Liver (tissue), 9 donors: ENCODE results near the gene PAFAH1B2. TPM values are rescaled to one million over a fixed set of nuclear protein-coding genes. Genes with fewer than 3 reads are reported as not detected.
A peak's percentile ranks its signal among the peaks of the same experiment; 100 is the strongest.

ENCODE experiments used
- DNase-seq: peaks from one replicate; pipeline ENCODE4 v3.0.0-alpha.2; 2017; ENCODE audit warnings: low spot score
- H3K27ac ChIP-seq, 2 donors: one replicate each; pipeline ENCODE4 v1.7.0; 2013; ENCODE audit warnings: inconsistent platforms in 2 of 2, low read length in 2 of 2, control low read depth in 1 of 2, low read depth in 1 of 2, mild to moderate bottlenecking in 1 of 2
- H3K27me3 ChIP-seq, 4 donors: one replicate each; pipeline versions ENCODE4 v1.6.1 to v1.7.0; 2013; ENCODE audit warnings: low read length in 3 of 4, inconsistent platforms in 1 of 4, mild to moderate bottlenecking in 1 of 4, moderate library complexity in 1 of 4; ENCODE audit not compliant: control insufficient read depth in 4 of 4, insufficient read depth in 4 of 4
- H3K36me3 ChIP-seq, 4 donors: one replicate each; pipeline versions ENCODE4 v1.6.1 to v1.7.0; 2013; ENCODE audit warnings: low read length in 3 of 4, mild to moderate bottlenecking in 3 of 4, low read depth in 1 of 4, moderate library complexity in 1 of 4; ENCODE audit not compliant: control insufficient read depth in 4 of 4, insufficient read depth in 3 of 4
- H3K4me1 ChIP-seq, 4 donors: one replicate each; pipeline versions ENCODE4 v1.6.1 to v1.7.0; 2013; ENCODE audit warnings: low read length in 3 of 4, mild to moderate bottlenecking in 3 of 4, moderate library complexity in 1 of 4; ENCODE audit not compliant: control insufficient read depth in 4 of 4, insufficient read depth in 4 of 4
- H3K4me3 ChIP-seq, 3 donors: one replicate each; pipeline versions ENCODE4 v1.6.1 to v1.7.0; 2013; ENCODE audit warnings: low read length in 3 of 3, control low read depth in 1 of 3, low read depth in 1 of 3, mild to moderate bottlenecking in 1 of 3
- H3K9ac ChIP-seq, 2 donors: one replicate each; pipeline ENCODE4 v1.7.0; 2013; ENCODE audit warnings: low read length in 2 of 2, mild to moderate bottlenecking in 2 of 2, moderate library complexity in 2 of 2, control low read depth in 1 of 2, low read depth in 1 of 2
- H3K9me3 ChIP-seq, 4 donors: one replicate each; pipeline versions ENCODE4 v1.6.1 to v1.7.0; 2013; ENCODE audit warnings: low read length in 3 of 4; ENCODE audit not compliant: control insufficient read depth in 4 of 4
- ATF3 ChIP-seq: IDR thresholded peaks from 2 replicates; pipeline ENCODE4 v1.6.1; 2016; ENCODE audit warnings: antibody characterized with exemption
- EGR1 ChIP-seq, 2 donors: IDR thresholded peaks; 2 replicates each; pipeline ENCODE4 v1.6.1; 2016 to 2018; ENCODE audit warnings: antibody characterized with exemption in 2 of 2, low read depth in 2 of 2
- FOXA1 ChIP-seq: IDR thresholded peaks from 2 replicates; pipeline ENCODE4 v1.6.1; 2016; ENCODE audit warnings: antibody characterized with exemption
- GABPA ChIP-seq, 2 donors: IDR thresholded peaks in 1 of 2; conservative IDR thresholded peaks in 1 of 2; 2 replicates each; pipeline ENCODE4 v1.6.1; 2016; ENCODE audit warnings: antibody characterized with exemption in 2 of 2, mild to moderate bottlenecking in 1 of 2, moderate library complexity in 1 of 2
- HNF4A ChIP-seq, 2 donors: conservative IDR thresholded peaks; 2 replicates each; pipeline ENCODE4 v1.6.1; 2016; ENCODE audit warnings: antibody characterized with exemption in 2 of 2, mild to moderate bottlenecking in 2 of 2
- HNF4G ChIP-seq: IDR thresholded peaks from 2 replicates; pipeline ENCODE4 v1.6.1; 2016; ENCODE audit warnings: antibody characterized with exemption
- JUND ChIP-seq, 2 donors: IDR thresholded peaks; 2 replicates each; pipeline ENCODE4 v1.6.1; 2016; ENCODE audit warnings: antibody characterized with exemption in 2 of 2
- MAX ChIP-seq: IDR thresholded peaks from 2 replicates; pipeline ENCODE4 v1.6.1; 2016; ENCODE audit warnings: antibody characterized with exemption
- NR2F2 ChIP-seq: IDR thresholded peaks from 2 replicates; pipeline ENCODE4 v1.6.1; 2016; ENCODE audit warnings: antibody characterized with exemption
- REST ChIP-seq: IDR thresholded peaks from 2 replicates; pipeline ENCODE4 v1.6.1; 2016; ENCODE audit warnings: antibody characterized with exemption, mild to moderate bottlenecking
- SP1 ChIP-seq: IDR thresholded peaks from 2 replicates; pipeline ENCODE4 v1.6.1; 2018; ENCODE audit warnings: antibody characterized with exemption, mild to moderate bottlenecking
- TAF1 ChIP-seq: conservative IDR thresholded peaks from 2 replicates; pipeline ENCODE4 v1.6.1; 2016; ENCODE audit warnings: antibody characterized with exemption, mild to moderate bottlenecking
- YY1 ChIP-seq: IDR thresholded peaks from 2 replicates; pipeline ENCODE4 v1.6.1; 2016; ENCODE audit warnings: antibody characterized with exemption, mild to moderate bottlenecking
- WGBS: extraction: QIAGEN DNeasy Blood & Tissue Kit; methylation state at CpG from one replicate; pipeline ENCODE4 v1.1.7; 2013; 5-methylcytosine and 5-hydroxymethylcytosine counted together
- polyA plus RNA-seq, 2 donors: library from polyadenylated mRNA; stranded (reverse) in 1 of 2; unstranded in 1 of 2; fragments of 200-250 nt in 1 of 2; fragments of >200 nt in 1 of 2; fragmentation: Nextera tagmentation in 1 of 2; extraction: Ambion mirVana in 1 of 2; gene quantifications; one replicate each; pipeline versions ENCODE4 v1.2.1 to v1.2.3, GENCODE V29; 2013 to 2015
- total RNA-seq, 2 donors: library from RNA; depleted of rRNA; stranded (reverse); fragments of >200 nt; gene quantifications; one replicate each; pipeline ENCODE4 v1.2.3, GENCODE V29; 2014
- donor health status: healthy.
- donor health status: healthy.
- donor health status: healthy.
- donor health status: healthy.
- donor health status: healthy.

PAFAH1B2 gene
- total and polyA plus RNA-seq, 4 donors, result 12.7 to 39.8 (median 24.9) TPM

GRCh38 chr11:117222991-117223740 lies 79.1 kb downstream of the PAFAH1B2 start:
- Histone ChIP-seq H3K27me3 (no peaks in the 10 kb centered on the region), H3K4me3 (no peak overlapping the region), H3K9me3 (no peaks in the 10 kb centered on the region), H3K36me3 (peaks cover 11 to 63% (median 44%) of the 10 kb centered on the region in 4 donors), H3K9ac (no peak overlapping the region), H3K27ac (no peak overlapping the region), H3K4me1 (peaks cover 0 to 9% (median 0%) of the 10 kb centered on the region in 4 donors)
- WGBS, result 94% methylated on average over 14 of the region's 14 CpGs
- DNase-seq, result peak; percentile 37
- TF ChIP-seq NR2F2 (no peak), YY1 (no peak), REST (no peak), EGR1 (IDR thresholded peaks at IDR 0.05; ENCODE audit: low read depth in 2 of 2) (no peak), GABPA (IDR thresholded peaks at IDR 0.05 in 1 of 2, conservative IDR thresholded peaks at IDR 0.05 in 1 of 2) (no peak), HNF4A (conservative IDR thresholded peaks at IDR 0.05) (no peak), HNF4G (no peak), TAF1 (no peak), SP1 (no peak), ATF3 (no peak), FOXA1 (no peak), MAX (no peak), JUND (IDR thresholded peaks at IDR 0.05) (no peak)

GRCh38 chr11:117223741-117224689 lies 79.9 kb downstream of the PAFAH1B2 start:
- peak; percentile 67 for DNase-seq
- H3K36me3 ChIP-seq, result peaks cover 13 to 61% (median 39%) of the 10 kb centered on the region in 4 donors
- no peak overlapping the region for H3K27ac ChIP-seq
- no peak overlapping the region for H3K9ac ChIP-seq
- H3K9me3 ChIP-seq, result no peaks in the 10 kb centered on the region
- 87% methylated on average over 17 of the region's 17 CpGs for WGBS
- H3K4me3 ChIP-seq, result no peak overlapping the region
- H3K4me1 ChIP-seq, result peaks cover 0 to 6% (median 0%) of the 10 kb centered on the region in 4 donors
- no peaks in the 10 kb centered on the region for H3K27me3 ChIP-seq
- TF ChIP-seq JUND (IDR thresholded peaks at IDR 0.05) (no peak), MAX (no peak), TAF1 (no peak)
